ENCODE results near the gene JPH4. TPM values are rescaled to one million over a fixed set of nuclear protein-coding genes. Genes with fewer than 3 reads are reported as not detected.
"Not testable (repeated sequence)": the region's sequence is repeated elsewhere in the genome, so short reads cannot be mapped to it uniquely, and the experiment has no call there.

Gene JPH4
- total RNA-seq (2014; rRNA removed; shearing (Covaris generic)), result 0.29 TPM in 1 of 2 replicates, not detected in the other

GRCh38 chr14:23578560-23579310 is at the start of gene JPH4:
Gene JPH4, minus strand, starts transcription at chr14:23578790. Its CDS starts 1,337 bp downstream, at chr14:23577453.
- DNase-seq (ENCODE audit: low read depth), result no peak

DNA sequence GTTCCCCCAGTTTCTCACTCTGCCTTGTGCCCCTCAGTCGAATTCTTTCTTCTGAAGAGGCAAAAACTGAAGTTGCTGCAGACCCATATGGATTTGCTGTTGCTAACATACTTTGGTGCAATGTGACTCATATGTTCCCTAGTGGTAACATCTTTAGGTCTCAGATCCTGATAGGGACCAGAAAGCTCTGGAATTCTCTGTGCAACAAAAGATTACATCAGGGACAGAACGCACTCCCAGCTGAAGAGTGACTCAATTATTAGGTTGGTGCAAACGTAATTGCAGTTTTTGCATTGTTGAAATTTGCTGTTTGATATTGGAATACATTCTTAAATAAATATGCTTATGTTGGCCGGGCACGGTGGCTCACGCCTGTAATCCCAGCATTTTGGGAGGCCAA is 49.4 kb upstream of the JPH4 start:
- DNase-seq (ENCODE audit: low read depth), result no peak

GRCh38 chr14:23626946-23627345 is 48.4 kb upstream of the JPH4 start:
- DNase-seq (ENCODE audit: low read depth), result no peak

- DNase-seq (ENCODE audit: low read depth), result no peak
Observed at GRCh38 chr14:23624830-23625404, 46.3 kb upstream of the JPH4 start.

DNA sequence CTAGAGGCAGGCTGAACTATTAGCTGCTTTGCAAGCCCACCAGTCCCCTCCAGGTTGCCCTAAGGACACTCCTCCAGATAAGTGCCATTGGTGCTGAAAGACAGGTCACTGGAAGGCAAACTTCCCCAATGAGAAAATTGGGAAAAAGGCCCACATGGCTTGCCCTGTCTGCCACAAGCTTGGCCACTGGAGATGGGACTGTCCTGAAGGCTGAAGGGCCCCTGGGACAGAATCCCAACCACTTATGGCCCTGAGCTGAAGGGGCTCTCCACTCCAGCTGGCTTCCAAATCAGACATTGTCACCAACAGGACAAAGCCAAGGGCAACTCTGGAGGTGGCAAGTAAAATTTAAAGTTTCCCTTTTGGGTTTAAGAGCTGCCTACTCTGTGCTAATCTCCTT is 45.4 kb upstream of the JPH4 start:
- DNase-seq (ENCODE audit: low read depth), result no peak

- no peak for DNase-seq (ENCODE audit: low read depth)
Observed at GRCh38 chr14:23622990-23623389, 44.4 kb upstream of the JPH4 start.

GRCh38 chr14:23621932-23622730 is 43.5 kb upstream of the JPH4 start:
- DNase-seq (ENCODE audit: low read depth), result no peak

GRCh38 chr14:23621204-23621931 is 42.8 kb upstream of the JPH4 start:
- no peak for DNase-seq (ENCODE audit: low read depth)

DNA sequence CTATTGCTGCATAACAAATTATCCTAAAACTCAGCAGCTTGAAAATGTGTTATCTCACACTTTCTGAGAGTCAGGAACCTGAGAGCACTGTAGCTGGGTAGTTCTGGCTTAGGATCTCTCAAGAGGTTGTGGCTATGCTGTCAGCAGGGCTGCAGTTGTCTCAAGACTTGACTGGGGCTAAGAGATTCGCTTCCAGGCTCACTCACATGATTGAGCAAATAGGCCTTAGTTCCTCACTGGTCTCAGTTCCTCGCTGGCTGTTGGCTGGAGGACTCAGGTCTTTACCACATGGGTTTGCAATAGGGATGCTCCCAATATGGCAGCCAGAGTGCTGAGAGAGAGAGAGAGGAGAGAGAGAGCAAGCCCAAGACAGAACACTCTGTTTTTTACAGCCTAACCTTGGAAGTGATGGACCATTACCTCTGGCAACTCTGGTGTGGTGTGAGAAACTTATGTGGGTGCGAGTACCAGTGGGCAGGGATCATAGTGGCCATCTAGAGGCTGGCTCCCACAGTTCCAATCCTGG is 41.6 kb upstream of the JPH4 start:
- no peak for DNase-seq (ENCODE audit: low read depth)

- no peak for DNase-seq (ENCODE audit: low read depth)
Observed at GRCh38 chr14:23618415-23618988, 39.9 kb upstream of the JPH4 start.

DNA sequence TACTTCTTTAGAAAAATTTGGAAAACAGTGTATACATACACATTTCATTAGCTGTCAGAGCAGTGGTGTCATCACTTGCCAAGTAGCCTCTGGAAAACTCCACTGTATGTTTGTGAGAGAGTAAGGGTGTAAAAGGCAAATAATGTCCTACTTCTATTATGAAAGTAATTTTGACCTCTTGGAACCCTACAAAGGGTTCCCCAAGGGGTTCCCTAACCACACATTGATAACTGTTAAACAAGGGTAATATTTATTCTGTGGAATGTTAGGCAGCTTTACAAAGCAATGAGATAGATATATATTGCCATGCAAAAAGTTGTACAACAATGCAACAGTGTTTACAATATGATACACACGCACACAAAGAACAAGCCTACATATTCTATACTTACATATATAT is 38.9 kb upstream of the JPH4 start:
- DNase-seq (ENCODE audit: low read depth), result no peak

DNA sequence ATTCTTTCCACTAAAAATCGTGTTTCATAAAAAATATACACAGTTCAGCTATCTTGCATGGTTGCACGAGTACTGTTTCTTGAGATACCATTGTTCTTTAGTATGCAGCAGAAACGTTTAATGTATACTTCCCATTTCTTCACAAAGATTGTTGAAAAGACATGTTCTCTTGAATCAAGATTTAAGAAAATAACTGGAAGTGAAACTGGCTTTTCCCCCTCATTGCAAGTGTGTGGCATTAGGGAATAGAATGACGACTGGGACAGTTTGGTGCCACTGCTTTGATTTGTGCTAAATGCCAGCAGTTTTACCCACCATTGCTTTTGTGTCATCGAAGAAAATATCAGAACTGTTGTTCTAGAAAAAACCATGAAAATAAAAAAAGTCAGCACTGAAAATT is 37.3 kb upstream of the JPH4 start:
- DNase-seq (ENCODE audit: low read depth), result no peak

- no peak for DNase-seq (ENCODE audit: low read depth)
Observed at GRCh38 chr14:23614395-23614828, 35.8 kb upstream of the JPH4 start.

DNA sequence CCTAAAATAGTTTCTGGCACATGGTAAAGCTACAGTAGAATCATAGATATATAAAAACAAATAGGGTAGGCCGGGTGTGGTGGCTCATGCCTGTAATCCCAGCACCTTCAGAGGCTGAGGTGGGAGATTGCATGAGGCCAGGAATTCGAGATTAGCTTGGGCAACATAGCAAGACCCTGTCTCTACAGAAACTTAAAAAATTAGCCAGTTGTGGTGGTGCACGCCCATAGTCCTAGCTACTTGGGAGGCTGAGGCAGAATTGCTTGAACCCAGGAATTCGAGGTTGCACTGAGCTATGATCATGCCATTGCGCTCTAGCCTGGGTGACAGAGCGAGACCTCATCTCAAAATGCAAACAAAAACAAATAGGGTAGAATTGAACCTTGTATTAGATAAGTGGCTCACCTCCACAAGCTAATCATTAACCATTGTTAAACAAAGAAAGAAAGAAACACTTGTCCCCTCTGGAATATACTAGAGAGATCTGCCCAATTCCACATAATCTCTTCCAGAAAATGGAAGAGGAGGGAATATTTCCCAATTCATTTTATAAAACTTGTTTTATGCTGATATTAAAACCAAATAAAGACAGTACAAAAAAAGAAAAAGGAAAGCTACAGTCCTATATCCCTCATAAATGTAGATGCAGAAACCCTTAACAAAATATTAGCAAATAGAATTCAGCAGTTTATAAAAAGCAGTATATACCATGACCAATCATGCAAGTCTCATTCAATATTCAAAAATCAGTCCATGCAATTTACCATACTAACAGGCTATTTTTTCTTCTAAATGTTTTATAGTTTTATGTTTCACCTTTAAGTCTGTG is 34.9 kb upstream of the JPH4 start:
- DNase-seq (ENCODE audit: low read depth), result no peak

- DNase-seq (ENCODE audit: low read depth), result no peak
Observed at GRCh38 chr14:23612802-23613201, 34.2 kb upstream of the JPH4 start.

DNA sequence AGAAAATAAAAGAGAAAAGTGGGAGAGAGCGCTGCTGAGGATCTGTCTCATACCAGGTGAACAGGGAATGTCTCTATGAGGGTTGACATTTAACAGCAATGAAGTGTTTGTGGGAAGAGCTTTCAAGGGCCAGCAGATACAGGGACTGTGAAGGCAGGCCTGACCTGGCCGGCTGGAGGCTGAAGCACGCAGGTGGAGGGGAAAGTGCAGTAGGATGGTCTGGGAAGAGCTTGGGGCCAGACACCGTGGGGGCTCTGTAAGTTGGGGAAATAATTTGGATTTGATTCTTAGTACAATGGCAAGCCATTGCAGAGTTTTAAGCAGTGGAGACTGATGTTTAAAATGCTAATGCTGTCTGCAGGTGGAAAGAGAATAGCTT is 33.8 kb upstream of the JPH4 start:
- DNase-seq (ENCODE audit: low read depth), result no peak

GRCh38 chr14:23610815-23611289 is 32.3 kb upstream of the JPH4 start:
- DNase-seq (ENCODE audit: low read depth), result no peak

GRCh38 chr14:23610090-23610814 is 31.7 kb upstream of the JPH4 start:
- DNase-seq (ENCODE audit: low read depth), result no peak

DNA sequence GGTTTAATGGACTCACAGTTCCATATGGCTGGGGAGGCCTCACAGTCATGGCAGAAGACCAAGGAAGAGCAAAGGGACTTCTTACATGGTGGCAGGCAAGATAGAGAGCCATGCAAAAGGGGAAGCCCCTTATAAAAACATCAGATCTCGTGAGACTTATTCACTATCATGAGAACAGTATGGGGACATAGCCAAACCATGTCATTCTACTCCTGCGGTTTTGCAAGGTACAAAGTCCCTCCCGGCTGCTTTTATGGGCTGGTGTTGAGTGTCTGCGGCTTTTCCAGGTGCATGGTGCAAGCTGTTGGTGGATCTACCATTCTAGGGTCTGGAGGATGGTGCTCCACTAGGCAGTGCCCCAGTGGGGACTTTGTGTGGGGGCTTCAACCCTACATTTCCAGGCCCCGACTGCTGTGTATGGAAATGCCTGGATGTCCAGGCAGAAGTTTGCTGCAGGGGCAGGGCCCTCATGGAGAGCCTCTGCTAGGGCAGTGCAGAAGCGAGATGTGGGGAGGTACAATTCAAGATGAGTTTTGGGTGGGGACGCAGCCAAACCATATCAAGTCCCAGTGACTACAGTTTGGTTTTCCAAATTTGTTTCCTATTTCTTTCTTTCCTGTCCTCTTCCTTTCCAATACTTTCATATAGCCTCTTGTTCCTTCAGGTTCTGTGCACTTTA is 31.0 kb upstream of the JPH4 start:
- not testable (repeated sequence) for DNase-seq (ENCODE audit: low read depth)
